A673 (cell line): Measurements from ENCODE around the gene GPNMB. TPM values are rescaled to one million over a fixed set of nuclear protein-coding genes. Genes with fewer than 3 reads are reported as not detected.

Experiments
- BruUV-seq: library from RNA; stranded (reverse); fragments of 400-500 nt; replicated peaks from 2 replicates; lab custom pipeline; 2021; lab: Mats Ljungman, UMichigan
- CTCF ChIA-PET: fragments of 300-600 bp; sonication (Branson Sonifier 250); formaldehyde crosslinking; loops from one replicate; lab custom pipeline; 2022; ENCODE audit warnings: antibody characterized with exemption; lab: Charles Lee
- POLR2A ChIA-PET: fragments of 300-600 bp; sonication (Branson Sonifier 250); formaldehyde crosslinking; loops from one replicate; lab custom pipeline; 2022; ENCODE audit warnings: antibody characterized with exemption; ENCODE audit not compliant: low non-redundant PET; lab: Charles Lee
- DNase-seq: peaks from one replicate; pipeline ENCODE4 v3.0.0-alpha.2; 2015; ENCODE audit warnings: low spot score
- H3K27ac ChIP-seq: fragments of 200-600 bp; sonication (generic); 2 replicates; pipeline ENCODE4 v1.5.1; 2016; ENCODE audit warnings: mixed run types, low read depth, mild to moderate bottlenecking, mixed read lengths, antibody characterized with exemption, low read length; ENCODE audit not compliant: poor library complexity, severe bottlenecking
- H3K27me3 ChIP-seq: fragments of 200-600 bp; sonication (generic); replicated peaks from 2 replicates; pipeline ENCODE4 v1.6.1; 2017; ENCODE audit warnings: mixed run types, low read depth, mild to moderate bottlenecking, mixed read lengths, antibody characterized with exemption, low read length; ENCODE audit not compliant: insufficient read depth, poor library complexity
- H3K36me3 ChIP-seq: fragments of 200-600 bp; sonication (generic); 2 replicates; pipeline ENCODE4 v1.6.1; 2016; ENCODE audit warnings: mixed run types, mild to moderate bottlenecking, mixed read lengths, antibody characterized with exemption, low read length; ENCODE audit not compliant: insufficient read depth, poor library complexity, severe bottlenecking
- H3K4me1 ChIP-seq: fragments of 200-600 bp; sonication (generic); 2 replicates; pipeline ENCODE4 v1.6.1; 2017; ENCODE audit warnings: mixed run types, mild to moderate bottlenecking, mixed read lengths, antibody characterized with exemption, low read length; ENCODE audit not compliant: insufficient read depth, poor library complexity, severe bottlenecking
- H3K4me3 ChIP-seq: fragments of 200-600 bp; sonication (generic); 2 replicates; pipeline ENCODE4 v1.5.1; 2016; ENCODE audit warnings: low read depth, mixed run types, mild to moderate bottlenecking, mixed read lengths, low read length; ENCODE audit not compliant: poor library complexity, severe bottlenecking
- H3K9me3 ChIP-seq: fragments of 200-600 bp; sonication (generic); 2 replicates; pipeline ENCODE4 v1.6.1; 2016; ENCODE audit warnings: mixed run types, low read depth, mild to moderate bottlenecking, mixed read lengths, antibody characterized with exemption, low read length; ENCODE audit not compliant: poor library complexity, severe bottlenecking
- CTCF ChIP-seq: fragments of 300-800, 200-600 bp; sonication (generic); conservative IDR thresholded peaks from 2 replicates; pipeline ENCODE4 v1.5.1; 2017; ENCODE audit warnings: low read depth, mild to moderate bottlenecking, antibody characterized with exemption, low read length, moderate library complexity, mixed read lengths
- EZH2 ChIP-seq: fragments of 200-600 bp; sonication (generic); IDR thresholded peaks from 2 replicates; pipeline ENCODE4 v1.6.1; 2017; ENCODE audit warnings: borderline replicate concordance, low read depth, mild to moderate bottlenecking, mixed read lengths, antibody characterized with exemption, low read length; ENCODE audit not compliant: poor library complexity, severe bottlenecking
- intact Hi-C: fragments of 100-400 bp; cut with micrococcal nuclease; formaldehyde crosslinking; loops from one replicate; pipeline ENCODE4 v1.10.0; 2022; ENCODE audit not compliant: unreplicated experiment
- total RNA-seq: library from RNA; stranded (reverse); gene quantifications from 2 replicates; pipeline ENCODE4 v1.2.3, GENCODE V29; 2021

Gene GPNMB
- total RNA-seq, 1 experiment from 2014 or later = 2.1 TPM

GRCh38 chr7:23212841-23213240, 33.7 kb upstream of the GPNMB start:
- intact Hi-C loops = no loop called here
- H3K4me3 ChIP-seq = no peak overlapping the region
- ChIA-PET POLR2A (no interaction called here), CTCF (no interaction called here)
- no peaks in the 10 kb centered on the region for H3K36me3 ChIP-seq
- TF ChIP-seq EZH2 (no peak), CTCF (no peak)
- no TSS peak for BruUV-seq
- H3K27me3 ChIP-seq = no peaks in the 10 kb centered on the region
- no peaks in the 10 kb centered on the region for H3K4me1 ChIP-seq
- DNase-seq = no peak
- no peak overlapping the region for H3K27ac ChIP-seq
- H3K9me3 ChIP-seq = no peaks in the 10 kb centered on the region

- H3K4me3 ChIP-seq = no peak overlapping the region
- no peak overlapping the region for H3K27ac ChIP-seq
- CTCF ChIA-PET = no interaction called here
- H3K4me1 ChIP-seq = no peaks in the 10 kb centered on the region
- intact Hi-C loops = no loop called here
- TF ChIP-seq CTCF (no peak), EZH2 (no peak)
- no peaks in the 10 kb centered on the region for H3K27me3 ChIP-seq
- no peak for DNase-seq
- H3K36me3 ChIP-seq = no peaks in the 10 kb centered on the region
- H3K9me3 ChIP-seq = no peaks in the 10 kb centered on the region
- no TSS peak for BruUV-seq
- POLR2A ChIA-PET = no interaction called here
Measured at GRCh38 chr7:23213755-23214154, 32.8 kb upstream of the GPNMB start.

- H3K4me3 ChIP-seq = no peak overlapping the region
- intact Hi-C loops = no loop called here
- H3K27me3 ChIP-seq = no peaks in the 10 kb centered on the region
- H3K36me3 ChIP-seq = no peaks in the 10 kb centered on the region
- H3K27ac ChIP-seq = no peak overlapping the region
- ChIA-PET CTCF (no interaction called here), POLR2A (no interaction called here)
- no peak for DNase-seq
- H3K9me3 ChIP-seq = no peaks in the 10 kb centered on the region
- no peaks in the 10 kb centered on the region for H3K4me1 ChIP-seq
- BruUV-seq = no TSS peak
- TF ChIP-seq CTCF (no peak), EZH2 (no peak)
Measured at GRCh38 chr7:23214423-23214822, 32.2 kb upstream of the GPNMB start.
